ENCODE measurements around the gene LAT. TPM values are rescaled to one million over a fixed set of nuclear protein-coding genes. Genes with fewer than 3 reads are reported as not detected.

LAT gene
- polyA plus RNA-seq, 1 experiment, result 6.3 TPM

DNA sequence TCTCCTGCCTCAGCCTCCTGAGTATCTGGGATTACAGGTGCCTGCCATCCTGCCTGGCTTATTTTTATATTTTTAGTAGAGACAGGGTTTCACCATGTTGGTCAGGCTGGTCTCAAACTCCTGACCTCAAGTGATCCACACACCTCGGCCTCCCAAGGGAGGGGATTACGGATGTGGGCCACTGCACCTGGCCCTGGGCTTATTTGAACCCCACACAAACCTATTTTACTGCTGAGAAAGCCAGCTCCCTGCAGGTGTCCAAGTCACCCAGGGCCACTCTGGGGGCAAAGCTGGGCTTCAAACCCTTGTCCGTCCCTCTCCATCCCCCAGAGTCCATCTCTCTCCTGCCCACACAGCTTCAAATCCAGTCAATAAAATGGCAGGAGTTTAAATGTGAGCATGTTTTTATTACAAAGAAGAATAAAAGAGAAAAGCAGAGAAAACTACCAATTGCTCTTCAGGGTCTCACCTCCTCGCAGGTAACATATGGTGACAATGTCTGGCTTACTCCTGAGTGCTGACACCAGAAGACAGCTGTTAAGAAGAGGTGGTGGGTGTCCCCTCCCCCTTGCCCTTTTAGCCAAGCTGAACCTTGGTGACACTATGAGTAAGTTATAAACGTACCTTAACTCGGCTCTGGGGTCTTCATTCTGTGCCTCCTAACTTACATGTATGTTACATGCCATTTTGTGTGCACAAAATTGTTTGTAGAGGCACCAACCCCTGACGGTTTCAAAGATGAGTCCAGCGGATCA is 45.4 kb downstream of the LAT start:
- CTCF ChIA-PET, result no interaction called here

More for the DNA sequence above, 45.4 kb downstream of the LAT start:
- TF ChIP-seq, protein P1, sequence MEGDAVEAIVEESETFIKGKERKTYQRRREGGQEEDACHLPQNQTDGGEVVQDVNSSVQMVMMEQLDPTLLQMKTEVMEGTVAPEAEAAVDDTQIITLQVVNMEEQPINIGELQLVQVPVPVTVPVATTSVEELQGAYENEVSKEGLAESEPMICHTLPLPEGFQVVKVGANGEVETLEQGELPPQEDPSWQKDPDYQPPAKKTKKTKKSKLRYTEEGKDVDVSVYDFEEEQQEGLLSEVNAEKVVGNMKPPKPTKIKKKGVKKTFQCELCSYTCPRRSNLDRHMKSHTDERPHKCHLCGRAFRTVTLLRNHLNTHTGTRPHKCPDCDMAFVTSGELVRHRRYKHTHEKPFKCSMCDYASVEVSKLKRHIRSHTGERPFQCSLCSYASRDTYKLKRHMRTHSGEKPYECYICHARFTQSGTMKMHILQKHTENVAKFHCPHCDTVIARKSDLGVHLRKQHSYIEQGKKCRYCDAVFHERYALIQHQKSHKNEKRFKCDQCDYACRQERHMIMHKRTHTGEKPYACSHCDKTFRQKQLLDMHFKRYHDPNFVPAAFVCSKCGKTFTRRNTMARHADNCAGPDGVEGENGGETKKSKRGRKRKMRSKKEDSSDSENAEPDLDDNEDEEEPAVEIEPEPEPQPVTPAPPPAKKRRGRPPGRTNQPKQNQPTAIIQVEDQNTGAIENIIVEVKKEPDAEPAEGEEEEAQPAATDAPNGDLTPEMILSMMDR (IDR thresholded peaks at IDR 0.05; ENCODE audit: insufficient read depth, low read depth, low read length), result no peak
- POLR2A ChIA-PET, result interaction anchor here (0.5 kb wide), 1 partner anchor 601 kb away, joined by 4 read pairs; no protein-coding TSS in a partner anchor
- Histone ChIP-seq H3K27me3 (ENCODE audit: control insufficient read depth, insufficient read depth, low read length) (no peaks in the 10 kb centered on the region; the same call in 1 of the 2 replicates), H3K4me3 (ENCODE audit: low read depth, low read length) (no peak overlapping the region), H3K36me3 (ENCODE audit: control insufficient read depth, insufficient read depth, low read length) (no peaks in the 10 kb centered on the region)
- no peak for DNase-seq (ENCODE audit: low read depth)

Other genes with a start within 250 kb of the LAT start
- gene NPIPB9, start 233.3 kb upstream of the LAT start, polyA plus RNA-seq (2011; rRNA removed), result 0.16 and 0.20 TPM in 2 replicates
- 17.8 and 19.9 TPM in 2 replicates for gene ATXN2L, start 162.1 kb upstream of the LAT start, polyA plus RNA-seq (2011; rRNA removed)
- gene TUFM, start 138.7 kb upstream of the LAT start, polyA plus RNA-seq (2011; rRNA removed), result 77.2 and 118 TPM in 2 replicates
- 14.6 and 24.7 TPM in 2 replicates for gene SH2B1, start 121.2 kb upstream of the LAT start, polyA plus RNA-seq (2011; rRNA removed)
- gene ATP2A1, start 106.6 kb upstream of the LAT start, polyA plus RNA-seq (2011; rRNA removed), result 0.38 and 0.44 TPM in 2 replicates
- 14.5 and 20.4 TPM in 2 replicates for gene RABEP2, start 59.8 kb upstream of the LAT start, polyA plus RNA-seq (2011; rRNA removed)
- not detected in 2 replicates for gene CD19, start 53.1 kb upstream of the LAT start, polyA plus RNA-seq (2011; rRNA removed)
- 23.6 and 30.7 TPM in 2 replicates for gene NFATC2IP, start 34.1 kb upstream of the LAT start, polyA plus RNA-seq (2011; rRNA removed)
- gene SPNS1, start 10.3 kb upstream of the LAT start, polyA plus RNA-seq (2011; rRNA removed), result 20.4 and 52.7 TPM in 2 replicates